ENCODE results near the gene TMEM266.

- TF ChIP-seq, protein P1, sequence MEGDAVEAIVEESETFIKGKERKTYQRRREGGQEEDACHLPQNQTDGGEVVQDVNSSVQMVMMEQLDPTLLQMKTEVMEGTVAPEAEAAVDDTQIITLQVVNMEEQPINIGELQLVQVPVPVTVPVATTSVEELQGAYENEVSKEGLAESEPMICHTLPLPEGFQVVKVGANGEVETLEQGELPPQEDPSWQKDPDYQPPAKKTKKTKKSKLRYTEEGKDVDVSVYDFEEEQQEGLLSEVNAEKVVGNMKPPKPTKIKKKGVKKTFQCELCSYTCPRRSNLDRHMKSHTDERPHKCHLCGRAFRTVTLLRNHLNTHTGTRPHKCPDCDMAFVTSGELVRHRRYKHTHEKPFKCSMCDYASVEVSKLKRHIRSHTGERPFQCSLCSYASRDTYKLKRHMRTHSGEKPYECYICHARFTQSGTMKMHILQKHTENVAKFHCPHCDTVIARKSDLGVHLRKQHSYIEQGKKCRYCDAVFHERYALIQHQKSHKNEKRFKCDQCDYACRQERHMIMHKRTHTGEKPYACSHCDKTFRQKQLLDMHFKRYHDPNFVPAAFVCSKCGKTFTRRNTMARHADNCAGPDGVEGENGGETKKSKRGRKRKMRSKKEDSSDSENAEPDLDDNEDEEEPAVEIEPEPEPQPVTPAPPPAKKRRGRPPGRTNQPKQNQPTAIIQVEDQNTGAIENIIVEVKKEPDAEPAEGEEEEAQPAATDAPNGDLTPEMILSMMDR (IDR thresholded peaks at IDR 0.05 in 8 of 11, conservative IDR thresholded peaks at IDR 0.05 in 3 of 11): no peak
- TF ChIP-seq POLR2AphosphoS5 (IDR thresholded peaks at IDR 0.05): no peak
Observed at GRCh38 chr15:76168237-76168984, 108.6 kb downstream of the TMEM266 start.

Measured in spleen (tissue), 7 donors.